Mesothelial cell of epicardium (in vitro differentiated cells): ENCODE measurements around the gene KIF14. TPM values are rescaled to one million over a fixed set of nuclear protein-coding genes. Genes with fewer than 3 reads are reported as not detected.

Source experiments
- DNase-seq, 2 experiments: peaks; one replicate each; pipeline ENCODE4 v3.0.0; 2021; ENCODE audit warnings: low spot score in 2 of 2; ENCODE audit not compliant: unreplicated experiment in 2 of 2
- H3K27ac Mint-ChIP-seq: 2 replicates; pipeline ENCODE4 v1.8.0; 2021; ENCODE audit warnings: mixed read lengths
- H3K27me3 Mint-ChIP-seq: 2 replicates; pipeline ENCODE4 v1.8.0; 2021; ENCODE audit warnings: low read depth, mixed read lengths
- H3K36me3 Mint-ChIP-seq: 2 replicates; pipeline ENCODE4 v1.8.0; 2021; ENCODE audit warnings: mixed read lengths
- H3K4me1 Mint-ChIP-seq: 2 replicates; pipeline ENCODE4 v1.8.0; 2021; ENCODE audit warnings: mixed read lengths
- H3K4me3 Mint-ChIP-seq: 2 replicates; pipeline ENCODE4 v1.8.0; 2021; ENCODE audit warnings: mild to moderate bottlenecking, moderate library complexity, mixed read lengths
- H3K9me3 Mint-ChIP-seq: 2 replicates; pipeline ENCODE4 v1.8.0; 2021; ENCODE audit warnings: mixed read lengths
- total RNA-seq: library from RNA; stranded (reverse); gene quantifications from 3 replicates; pipeline ENCODE4 v1.2.1, GENCODE V29; 2021
- TF ChIP-seq, protein P1 (sequence below): fragments of 200-600 bp; sonication (generic); IDR thresholded peaks from one replicate; pipeline ENCODE4 v1.5.0; 2021; ENCODE audit warnings: antibody characterized with exemption; ENCODE audit not compliant: unreplicated experiment

Gene KIF14
- total RNA-seq, 1 donor from 2014 or later, result 5.7 TPM

DNA sequence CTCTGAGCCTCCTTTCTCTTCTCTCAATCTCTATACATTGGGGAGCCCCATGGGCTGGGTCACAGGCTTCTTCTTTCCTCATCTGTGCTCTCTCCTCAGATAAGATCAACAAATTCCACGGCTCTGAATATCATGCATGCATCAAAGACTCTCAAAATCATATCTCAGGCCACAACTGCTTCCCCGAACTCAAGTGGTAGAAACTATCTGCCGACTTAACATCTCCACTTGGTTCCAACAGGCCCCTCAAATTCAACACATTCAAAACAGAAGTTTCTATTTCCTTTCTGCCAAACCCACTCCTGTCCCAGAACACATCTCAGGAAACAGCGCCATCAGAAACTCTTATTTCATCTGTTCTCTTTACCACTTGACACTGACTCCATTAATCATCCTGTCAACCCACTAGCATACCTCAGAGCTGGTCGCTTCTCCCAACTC, 32.5 kb upstream of the KIF14 start:
- H3K27ac Mint-ChIP-seq, result no peak overlapping the region
- peaks cover 45% of the 10 kb centered on the region for H3K36me3 Mint-ChIP-seq
- H3K9me3 Mint-ChIP-seq, result no peaks in the 10 kb centered on the region
- TF ChIP-seq, protein P1, sequence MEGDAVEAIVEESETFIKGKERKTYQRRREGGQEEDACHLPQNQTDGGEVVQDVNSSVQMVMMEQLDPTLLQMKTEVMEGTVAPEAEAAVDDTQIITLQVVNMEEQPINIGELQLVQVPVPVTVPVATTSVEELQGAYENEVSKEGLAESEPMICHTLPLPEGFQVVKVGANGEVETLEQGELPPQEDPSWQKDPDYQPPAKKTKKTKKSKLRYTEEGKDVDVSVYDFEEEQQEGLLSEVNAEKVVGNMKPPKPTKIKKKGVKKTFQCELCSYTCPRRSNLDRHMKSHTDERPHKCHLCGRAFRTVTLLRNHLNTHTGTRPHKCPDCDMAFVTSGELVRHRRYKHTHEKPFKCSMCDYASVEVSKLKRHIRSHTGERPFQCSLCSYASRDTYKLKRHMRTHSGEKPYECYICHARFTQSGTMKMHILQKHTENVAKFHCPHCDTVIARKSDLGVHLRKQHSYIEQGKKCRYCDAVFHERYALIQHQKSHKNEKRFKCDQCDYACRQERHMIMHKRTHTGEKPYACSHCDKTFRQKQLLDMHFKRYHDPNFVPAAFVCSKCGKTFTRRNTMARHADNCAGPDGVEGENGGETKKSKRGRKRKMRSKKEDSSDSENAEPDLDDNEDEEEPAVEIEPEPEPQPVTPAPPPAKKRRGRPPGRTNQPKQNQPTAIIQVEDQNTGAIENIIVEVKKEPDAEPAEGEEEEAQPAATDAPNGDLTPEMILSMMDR, result no peak
- no peaks in the 10 kb centered on the region for H3K27me3 Mint-ChIP-seq
- no peak overlapping the region for H3K4me3 Mint-ChIP-seq
- DNase-seq, result no peak
- H3K4me1 Mint-ChIP-seq, result peaks cover 10% of the 10 kb centered on the region

DNA sequence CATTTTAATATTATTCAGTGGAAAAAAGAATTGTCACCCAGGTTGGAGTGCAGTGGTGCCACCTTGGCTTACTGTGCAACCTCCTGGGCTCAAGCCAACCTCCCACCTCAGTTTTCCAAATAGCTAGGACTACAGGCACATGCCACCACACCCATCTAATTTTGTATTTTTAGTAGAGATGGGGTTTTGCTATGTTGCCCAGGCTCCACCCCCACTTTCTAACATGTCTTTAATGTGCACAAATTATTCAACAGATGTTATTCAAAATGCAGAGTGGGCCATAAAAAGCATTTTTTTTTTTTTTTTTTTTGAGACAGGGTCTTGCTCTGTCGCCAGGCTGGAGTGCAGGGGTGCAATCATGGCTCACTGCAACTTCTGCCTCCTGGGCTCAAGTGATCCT, 31.8 kb upstream of the KIF14 start:
- no peaks in the 10 kb centered on the region for H3K9me3 Mint-ChIP-seq
- TF ChIP-seq, protein P1, result no peak
- H3K4me1 Mint-ChIP-seq, result peaks cover 10% of the 10 kb centered on the region
- H3K36me3 Mint-ChIP-seq, result peaks cover 42% of the 10 kb centered on the region
- H3K27ac Mint-ChIP-seq, result no peak overlapping the region
- H3K4me3 Mint-ChIP-seq, result no peak overlapping the region
- no peak for DNase-seq
- H3K27me3 Mint-ChIP-seq, result no peaks in the 10 kb centered on the region

- TF ChIP-seq, protein P1, result no peak
- no peak for DNase-seq
- Mint-ChIP-seq H3K27ac (no peak overlapping the region), H3K4me1 (no peaks in the 10 kb centered on the region), H3K36me3 (peaks cover 24% of the 10 kb centered on the region), H3K27me3 (no peaks in the 10 kb centered on the region), H3K9me3 (no peaks in the 10 kb centered on the region), H3K4me3 (no peak overlapping the region)
These were observed 26.0 kb upstream of the KIF14 start for GRCh38 chr1:200646515-200646914.

DNA sequence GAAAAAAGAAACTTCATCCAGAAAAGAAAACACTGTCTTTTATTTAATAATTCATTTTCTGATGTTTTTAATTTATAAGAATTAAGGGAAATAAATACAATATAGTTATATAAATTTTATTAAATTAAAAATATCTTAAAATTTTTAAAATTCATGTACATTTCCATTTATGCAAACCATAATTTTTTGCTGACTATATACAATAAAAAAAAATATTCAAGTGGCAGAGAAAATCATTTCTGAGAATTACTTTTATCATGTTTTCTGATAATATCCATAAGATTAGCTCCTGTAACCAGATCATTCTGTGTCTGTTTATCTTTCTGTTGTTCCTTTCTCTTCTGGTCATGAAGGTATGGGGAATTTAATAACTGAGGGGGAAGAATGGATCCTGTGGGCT, 23.5 kb upstream of the KIF14 start:
- no peaks in the 10 kb centered on the region for H3K27me3 Mint-ChIP-seq
- peaks cover 12% of the 10 kb centered on the region for H3K4me1 Mint-ChIP-seq
- H3K9me3 Mint-ChIP-seq, result no peaks in the 10 kb centered on the region
- DNase-seq, result no peak
- H3K4me3 Mint-ChIP-seq, result no peak overlapping the region
- H3K27ac Mint-ChIP-seq, result no peak overlapping the region
- TF ChIP-seq, protein P1, result no peak
- H3K36me3 Mint-ChIP-seq, result peaks cover 26% of the 10 kb centered on the region

DNA sequence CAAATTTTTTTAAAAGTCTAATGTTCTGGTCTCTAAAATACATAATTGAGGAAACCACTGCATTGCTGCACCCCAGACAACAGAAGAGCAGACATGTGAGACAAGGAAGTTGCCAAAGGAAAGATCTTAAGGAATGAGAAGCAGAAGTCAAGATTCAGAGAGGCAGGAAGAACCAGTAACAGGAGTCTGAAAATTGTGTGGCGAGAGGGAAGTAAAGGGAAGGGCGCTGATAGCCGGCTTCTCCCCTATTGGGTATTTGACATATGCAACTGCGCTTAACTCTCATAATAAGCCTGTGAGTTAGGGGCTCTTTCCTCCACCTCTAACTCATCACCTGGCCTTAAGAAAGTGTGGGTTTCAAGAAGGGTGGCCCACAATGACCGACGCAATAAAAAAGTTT, 21.9 kb upstream of the KIF14 start:
- DNase-seq, result no peak
- Mint-ChIP-seq H3K27ac (peak overlapping the region; percentile 2), H3K9me3 (no peaks in the 10 kb centered on the region), H3K36me3 (peaks cover 26% of the 10 kb centered on the region), H3K27me3 (no peaks in the 10 kb centered on the region), H3K4me1 (peaks cover 13% of the 10 kb centered on the region), H3K4me3 (no peak overlapping the region)
- TF ChIP-seq, protein P1, result no peak

DNA sequence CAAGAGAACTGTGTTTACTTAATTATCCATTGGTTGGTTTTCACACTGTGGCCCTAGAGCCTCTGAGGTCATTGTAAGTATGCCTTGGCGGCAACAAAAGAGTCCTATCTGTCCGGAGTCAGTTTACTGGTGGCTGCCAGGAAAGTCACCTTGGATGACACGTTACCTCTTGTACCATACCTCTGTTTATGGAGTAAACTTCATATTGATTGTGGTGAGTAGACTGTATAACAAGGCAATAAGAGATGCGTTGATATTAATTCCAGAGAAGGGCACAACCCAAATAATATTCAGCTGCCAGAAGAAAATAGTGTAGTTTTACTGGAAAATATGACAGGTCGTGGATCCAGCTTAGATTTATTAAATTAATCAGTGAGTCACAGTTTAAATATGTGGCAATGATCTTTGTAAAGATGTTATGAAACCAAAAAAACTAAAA, 20.4 kb upstream of the KIF14 start:
- Mint-ChIP-seq H3K4me1 (peaks cover 13% of the 10 kb centered on the region), H3K27ac (peak overlapping the region; percentile 59), H3K27me3 (no peaks in the 10 kb centered on the region), H3K36me3 (peaks cover 14% of the 10 kb centered on the region), H3K4me3 (no peak overlapping the region), H3K9me3 (no peaks in the 10 kb centered on the region)
- TF ChIP-seq, protein P1, result no peak
- DNase-seq, result no peak
